Panc1 (cell line): ENCODE results near the gene CARMIL1. TPM values are rescaled to one million over a fixed set of nuclear protein-coding genes. Genes with fewer than 3 reads are reported as not detected.

ENCODE experiments used
- ATAC-seq: fragments of 200-7000 bp; cut with Tn5 transposase; 2 replicates; pipeline ENCODE4 v1.9.1; 2020; ENCODE audit warnings: mild to moderate bottlenecking, moderate library complexity
- BruUV-seq: library from RNA; stranded (reverse); fragments of 400-500 nt; replicated peaks from 2 replicates; lab custom pipeline; 2021; lab: Mats Ljungman, UMichigan
- CTCF ChIA-PET: fragments of 300-600 bp; sonication (Branson Sonifier 250); formaldehyde crosslinking; loops from one replicate; lab custom pipeline; 2022; ENCODE audit warnings: antibody characterized with exemption; lab: Charles Lee
- POLR2A ChIA-PET: fragments of 300-600 bp; sonication (Branson Sonifier 250); formaldehyde crosslinking; loops from one replicate; lab custom pipeline; 2022; ENCODE audit warnings: antibody characterized with exemption; lab: Charles Lee
- DNase-seq: peaks from one replicate; pipeline ENCODE4 v3.0.0-alpha.2; 2010; ENCODE audit warnings: low read depth, low spot score
- H3K27ac ChIP-seq: 2 replicates; pipeline ENCODE4 v1.5.1; 2011; ENCODE audit warnings: mild to moderate bottlenecking, low read length, inconsistent platforms
- H3K27me3 ChIP-seq: fragments of 200-500 bp; sonication (Bioruptor generic); 2 replicates; pipeline ENCODE4 v1.6.0; 2014; ENCODE audit warnings: low read length, inconsistent platforms; ENCODE audit not compliant: control insufficient read depth, insufficient read depth
- H3K36me3 ChIP-seq: fragments of 200-500 bp; sonication (Bioruptor generic); 2 replicates; pipeline ENCODE4 v1.5.1; 2014; ENCODE audit warnings: inconsistent platforms, mild to moderate bottlenecking, low read length, moderate library complexity; ENCODE audit not compliant: control insufficient read depth, insufficient read depth
- H3K4me1 ChIP-seq: 2 replicates; pipeline ENCODE4 v1.5.1; 2011; ENCODE audit warnings: inconsistent platforms, mild to moderate bottlenecking, low read length, moderate library complexity; ENCODE audit not compliant: control insufficient read depth, insufficient read depth
- H3K4me3 ChIP-seq, 2 experiments: 2 replicates each; pipeline ENCODE4 v1.5.1; 2011 to 2012; ENCODE audit warnings: low read depth in 2 of 2, low read length in 2 of 2, mild to moderate bottlenecking in 2 of 2, inconsistent platforms in 1 of 2, moderate library complexity in 1 of 2
- H3K9me3 ChIP-seq: fragments of 200-500 bp; sonication (Bioruptor generic); 2 replicates; pipeline ENCODE4 v1.5.1; 2014; ENCODE audit warnings: low read depth, mild to moderate bottlenecking, inconsistent platforms, low read length, moderate library complexity; ENCODE audit not compliant: control insufficient read depth, insufficient read depth
- POLR2AphosphoS5 ChIP-seq: IDR thresholded peaks from 2 replicates; pipeline ENCODE4 v1.6.1; 2012; ENCODE audit warnings: mild to moderate bottlenecking, low read depth, low read length, moderate library complexity
- SIN3A ChIP-seq: IDR thresholded peaks from 2 replicates; pipeline ENCODE4 v1.6.1; 2012; ENCODE audit warnings: low read depth, mild to moderate bottlenecking, low read length, moderate library complexity, borderline replicate concordance; ENCODE audit not compliant: insufficient read depth
- TCF7L2 ChIP-seq: IDR thresholded peaks from 2 replicates; pipeline ENCODE4 v1.6.1; 2011; ENCODE audit warnings: mild to moderate bottlenecking, low read depth, low read length, inconsistent platforms
- in situ Hi-C: cut with HindIII; loops from 2 replicates; pipeline ENCODE4 v1.10.0; 2016; ENCODE audit warnings: low sequenced_read_pairs, low pct_unique_long_range_greater_than_20kb
- intact Hi-C: fragments of 100-400 bp; cut with micrococcal nuclease; formaldehyde crosslinking; loops from one replicate; pipeline ENCODE4 v1.10.0; 2022; ENCODE audit not compliant: unreplicated experiment
- total RNA-seq: library from RNA; stranded (reverse); gene quantifications from one replicate; pipeline ENCODE4 v1.2.1, GENCODE V29; 2021; ENCODE audit not compliant: unreplicated experiment
- TF ChIP-seq, protein P1 (sequence below), 2 experiments: IDR thresholded peaks; 2 replicates each; pipeline ENCODE4 v1.6.1; 2011 to 2012; ENCODE audit warnings: low read depth in 2 of 2, control low read depth in 1 of 2, low read length in 1 of 2, mild to moderate bottlenecking in 1 of 2, moderate library complexity in 1 of 2; ENCODE audit not compliant: insufficient read depth in 1 of 2
- TF ChIP-seq, protein P2 (sequence below): fragments of 450-650 bp; IDR thresholded peaks from 2 replicates; pipeline ENCODE4 v1.5.1; 2017; ENCODE audit warnings: mild to moderate bottlenecking

Gene CARMIL1
- total RNA-seq, 1 experiment from 2014 or later: 4.0 TPM

DNA sequence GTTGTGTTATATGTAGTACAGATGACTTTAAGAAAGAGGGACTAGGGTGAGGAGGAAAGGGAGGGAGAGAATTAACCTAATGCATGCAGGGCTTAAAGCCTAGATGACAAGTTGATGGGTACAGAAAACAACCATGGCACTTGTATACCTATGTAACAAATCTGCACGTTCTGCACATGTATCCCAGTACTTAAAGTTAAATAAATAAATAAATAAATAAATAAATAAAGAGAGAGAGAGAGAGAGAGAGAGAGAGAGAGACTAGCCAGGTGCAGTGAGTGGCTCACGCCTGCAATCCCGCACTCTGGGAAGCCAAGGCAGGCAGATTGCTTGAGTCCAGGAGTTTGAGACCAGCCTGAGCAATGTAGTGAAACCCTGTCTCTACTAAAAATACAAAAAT lies 11.5 kb upstream of the CARMIL1 start:
- Histone ChIP-seq H3K27ac (no peak overlapping the region), H3K36me3 (no peaks in the 10 kb centered on the region), H3K9me3 (no peaks in the 10 kb centered on the region), H3K27me3 (no peaks in the 10 kb centered on the region), H3K4me1 (no peaks in the 10 kb centered on the region), H3K4me3 (no peak overlapping the region)
- ATAC-seq (no peak), DNase-seq (no peak)
- ChIA-PET POLR2A (no interaction called here), CTCF (no interaction called here)
- BruUV-seq: no TSS peak
- intact Hi-C loops: loop anchor here (5.0 kb wide), 1 partner anchor 290 kb away; no protein-coding TSS in a partner anchor
- in situ Hi-C loops: no loop called here
- TF ChIP-seq POLR2AphosphoS5: no peak

DNA sequence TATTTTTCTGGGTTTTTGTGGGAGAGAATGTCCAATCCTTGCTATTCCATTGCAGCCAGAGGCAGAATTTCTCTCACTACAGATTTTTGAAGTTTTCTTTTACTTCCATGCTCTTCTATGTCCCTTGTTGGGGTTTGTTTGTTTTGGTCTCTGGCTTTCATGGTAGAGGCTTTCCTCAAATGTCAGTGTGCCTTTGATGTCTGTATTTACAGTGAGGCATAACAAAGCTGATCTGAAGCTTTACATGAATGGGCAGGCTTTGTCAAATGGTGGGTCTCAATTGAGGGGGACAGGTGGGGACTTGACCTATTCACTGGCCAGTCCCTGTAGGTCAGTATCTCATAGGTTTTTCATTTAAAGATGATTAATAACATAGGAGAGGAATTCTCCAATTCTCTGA lies 8.6 kb upstream of the CARMIL1 start:
- Histone ChIP-seq H3K4me1 (no peaks in the 10 kb centered on the region), H3K36me3 (no peaks in the 10 kb centered on the region), H3K27ac (no peak overlapping the region), H3K4me3 (no peak overlapping the region), H3K27me3 (peaks cover 2% of the 10 kb centered on the region; the same call in 1 of the 2 replicates), H3K9me3 (no peaks in the 10 kb centered on the region)
- no peak for TF ChIP-seq POLR2AphosphoS5
- TF ChIP-seq, protein P1, sequence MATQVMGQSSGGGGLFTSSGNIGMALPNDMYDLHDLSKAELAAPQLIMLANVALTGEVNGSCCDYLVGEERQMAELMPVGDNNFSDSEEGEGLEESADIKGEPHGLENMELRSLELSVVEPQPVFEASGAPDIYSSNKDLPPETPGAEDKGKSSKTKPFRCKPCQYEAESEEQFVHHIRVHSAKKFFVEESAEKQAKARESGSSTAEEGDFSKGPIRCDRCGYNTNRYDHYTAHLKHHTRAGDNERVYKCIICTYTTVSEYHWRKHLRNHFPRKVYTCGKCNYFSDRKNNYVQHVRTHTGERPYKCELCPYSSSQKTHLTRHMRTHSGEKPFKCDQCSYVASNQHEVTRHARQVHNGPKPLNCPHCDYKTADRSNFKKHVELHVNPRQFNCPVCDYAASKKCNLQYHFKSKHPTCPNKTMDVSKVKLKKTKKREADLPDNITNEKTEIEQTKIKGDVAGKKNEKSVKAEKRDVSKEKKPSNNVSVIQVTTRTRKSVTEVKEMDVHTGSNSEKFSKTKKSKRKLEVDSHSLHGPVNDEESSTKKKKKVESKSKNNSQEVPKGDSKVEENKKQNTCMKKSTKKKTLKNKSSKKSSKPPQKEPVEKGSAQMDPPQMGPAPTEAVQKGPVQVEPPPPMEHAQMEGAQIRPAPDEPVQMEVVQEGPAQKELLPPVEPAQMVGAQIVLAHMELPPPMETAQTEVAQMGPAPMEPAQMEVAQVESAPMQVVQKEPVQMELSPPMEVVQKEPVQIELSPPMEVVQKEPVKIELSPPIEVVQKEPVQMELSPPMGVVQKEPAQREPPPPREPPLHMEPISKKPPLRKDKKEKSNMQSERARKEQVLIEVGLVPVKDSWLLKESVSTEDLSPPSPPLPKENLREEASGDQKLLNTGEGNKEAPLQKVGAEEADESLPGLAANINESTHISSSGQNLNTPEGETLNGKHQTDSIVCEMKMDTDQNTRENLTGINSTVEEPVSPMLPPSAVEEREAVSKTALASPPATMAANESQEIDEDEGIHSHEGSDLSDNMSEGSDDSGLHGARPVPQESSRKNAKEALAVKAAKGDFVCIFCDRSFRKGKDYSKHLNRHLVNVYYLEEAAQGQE (IDR thresholded peaks at IDR 0.05; ENCODE audit: insufficient read depth in 1 of 2, low read depth in 2 of 2, low read length in 1 of 2): no peak
- TF ChIP-seq TCF7L2: no peak
- TF ChIP-seq SIN3A: no peak
- TF ChIP-seq, protein P2, sequence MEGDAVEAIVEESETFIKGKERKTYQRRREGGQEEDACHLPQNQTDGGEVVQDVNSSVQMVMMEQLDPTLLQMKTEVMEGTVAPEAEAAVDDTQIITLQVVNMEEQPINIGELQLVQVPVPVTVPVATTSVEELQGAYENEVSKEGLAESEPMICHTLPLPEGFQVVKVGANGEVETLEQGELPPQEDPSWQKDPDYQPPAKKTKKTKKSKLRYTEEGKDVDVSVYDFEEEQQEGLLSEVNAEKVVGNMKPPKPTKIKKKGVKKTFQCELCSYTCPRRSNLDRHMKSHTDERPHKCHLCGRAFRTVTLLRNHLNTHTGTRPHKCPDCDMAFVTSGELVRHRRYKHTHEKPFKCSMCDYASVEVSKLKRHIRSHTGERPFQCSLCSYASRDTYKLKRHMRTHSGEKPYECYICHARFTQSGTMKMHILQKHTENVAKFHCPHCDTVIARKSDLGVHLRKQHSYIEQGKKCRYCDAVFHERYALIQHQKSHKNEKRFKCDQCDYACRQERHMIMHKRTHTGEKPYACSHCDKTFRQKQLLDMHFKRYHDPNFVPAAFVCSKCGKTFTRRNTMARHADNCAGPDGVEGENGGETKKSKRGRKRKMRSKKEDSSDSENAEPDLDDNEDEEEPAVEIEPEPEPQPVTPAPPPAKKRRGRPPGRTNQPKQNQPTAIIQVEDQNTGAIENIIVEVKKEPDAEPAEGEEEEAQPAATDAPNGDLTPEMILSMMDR: no peak
- ATAC-seq: no peak
- POLR2A ChIA-PET: no interaction called here
- BruUV-seq: no TSS peak
- intact Hi-C loops (loop anchor here (10.0 kb wide), 1 partner anchor 624 kb away; no protein-coding TSS in a partner anchor), in situ Hi-C loops (no loop called here)
- CTCF ChIA-PET: no interaction called here
- DNase-seq: no peak

DNA sequence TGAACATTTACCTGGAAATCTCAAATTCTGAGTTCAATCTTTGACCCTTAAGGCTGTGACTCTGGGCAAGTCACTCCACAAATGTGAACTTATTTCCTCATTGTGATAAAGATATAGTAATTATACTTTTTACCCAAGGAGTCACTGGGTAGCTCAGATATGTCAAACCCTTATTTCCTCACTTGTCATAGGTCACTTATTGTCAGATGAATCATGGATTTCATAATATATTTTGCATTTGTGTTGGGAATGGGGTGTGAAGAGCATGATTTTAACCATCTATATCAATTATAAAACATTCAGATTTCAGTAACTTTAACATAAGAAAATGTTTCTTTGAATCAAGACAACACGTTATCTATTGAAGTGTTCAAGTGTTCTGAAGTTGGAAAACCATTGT lies 3.7 kb upstream of the CARMIL1 start:
- in situ Hi-C loops: no loop called here
- ChIA-PET POLR2A (no interaction called here), CTCF (no interaction called here)
- ATAC-seq (no peak), DNase-seq (no peak)
- peaks cover 2% of the 10 kb centered on the region; the same call in 1 of the 2 replicates for H3K27me3 ChIP-seq
- no peak overlapping the region for H3K27ac ChIP-seq
- no TSS peak for BruUV-seq
- H3K9me3 ChIP-seq: no peaks in the 10 kb centered on the region
- TF ChIP-seq, protein P1 (IDR thresholded peaks at IDR 0.05; ENCODE audit: insufficient read depth in 1 of 2, low read depth in 2 of 2, low read length in 1 of 2): no peak
- TF ChIP-seq SIN3A (no peak), TCF7L2 (no peak), POLR2AphosphoS5 (no peak)
- TF ChIP-seq, protein P2: no peak
- no peak overlapping the region for H3K4me3 ChIP-seq
- peaks cover 8% of the 10 kb centered on the region; the same call in 1 of the 2 replicates for H3K4me1 ChIP-seq
- H3K36me3 ChIP-seq: no peaks in the 10 kb centered on the region; the same call in 1 of the 2 replicates
- intact Hi-C loops: loop anchor here (10.0 kb wide), 1 partner anchor 619 kb away; no protein-coding TSS in a partner anchor
